ENCODE results near the gene TCN2.
"Not testable (repeated sequence)": the region's sequence is repeated elsewhere in the genome, so short reads cannot be mapped to it uniquely, and the experiment has no call there.

TCN2 gene

GRCh38 chr22:30606455-30607299, at the start of gene TCN2:
Gene TCN2, plus strand, starts transcription at chr22:30607174. Its CDS starts 158 bp downstream, at chr22:30607332.
- no peak for FAIRE-seq
- peak; percentile 48 for DNase-seq (ENCODE audit: insufficient read length, low spot score)

GRCh38 chr22:30557243-30557642, 49.7 kb upstream of the TCN2 start:
- DNase-seq (ENCODE audit: insufficient read length, low spot score) = no peak
- no peak for FAIRE-seq

- DNase-seq (ENCODE audit: insufficient read length, low spot score) (no peak), FAIRE-seq (no peak)
Measured at GRCh38 chr22:30559889-30560288, 47.1 kb upstream of the TCN2 start.

GRCh38 chr22:30560643-30561202, 46.3 kb upstream of the TCN2 start:
- FAIRE-seq; DNase-seq (ENCODE audit: insufficient read length, low spot score): not testable (repeated sequence)

- no peak for FAIRE-seq
- DNase-seq (ENCODE audit: insufficient read length, low spot score) = no peak
Measured at GRCh38 chr22:30561402-30562189, 45.4 kb upstream of the TCN2 start.

GRCh38 chr22:30562366-30562765, 44.6 kb upstream of the TCN2 start:
- FAIRE-seq (no peak), DNase-seq (ENCODE audit: insufficient read length, low spot score) (peak; percentile 20)

GRCh38 chr22:30564045-30564760, 42.8 kb upstream of the TCN2 start:
- FAIRE-seq = peak; percentile 13

GRCh38 chr22:30564761-30565119, 42.2 kb upstream of the TCN2 start:
- FAIRE-seq (no peak), DNase-seq (ENCODE audit: insufficient read length, low spot score) (no peak)

More at GRCh38 chr22:30564045-30564760, 42.8 kb upstream of the TCN2 start:
- no peak for DNase-seq (ENCODE audit: insufficient read length, low spot score)

- FAIRE-seq (no peak), DNase-seq (ENCODE audit: insufficient read length, low spot score) (no peak)
Measured at GRCh38 chr22:30565341-30565740, 41.6 kb upstream of the TCN2 start.

- DNase-seq (ENCODE audit: insufficient read length, low spot score) (no peak), FAIRE-seq (no peak)
Measured at GRCh38 chr22:30566125-30566524, 40.8 kb upstream of the TCN2 start.

- not testable (repeated sequence) for DNase-seq (ENCODE audit: insufficient read length, low spot score); FAIRE-seq
Measured at GRCh38 chr22:30567277-30567676, 39.7 kb upstream of the TCN2 start.

GRCh38 chr22:30568137-30568805, 38.7 kb upstream of the TCN2 start:
- no peak for FAIRE-seq

GRCh38 chr22:30569674-30570202, 37.2 kb upstream of the TCN2 start:
- no peak for DNase-seq (ENCODE audit: insufficient read length, low spot score)
- FAIRE-seq = no peak

More at GRCh38 chr22:30568137-30568805, 38.7 kb upstream of the TCN2 start:
- DNase-seq (ENCODE audit: insufficient read length, low spot score) = no peak

- no peak for DNase-seq (ENCODE audit: insufficient read length, low spot score)
Measured at GRCh38 chr22:30572210-30572609, 34.8 kb upstream of the TCN2 start.

GRCh38 chr22:30572840-30573593, 34.0 kb upstream of the TCN2 start:
- FAIRE-seq = no peak

More at GRCh38 chr22:30572210-30572609, 34.8 kb upstream of the TCN2 start:
- FAIRE-seq = no peak

GRCh38 chr22:30573594-30574094, 33.3 kb upstream of the TCN2 start:
- DNase-seq (ENCODE audit: insufficient read length, low spot score) = no peak
- no peak for FAIRE-seq

More at GRCh38 chr22:30572840-30573593, 34.0 kb upstream of the TCN2 start:
- no peak for DNase-seq (ENCODE audit: insufficient read length, low spot score)

GRCh38 chr22:30574095-30574981, 32.6 kb upstream of the TCN2 start, which contains the start of gene GAL3ST1:
Gene GAL3ST1, minus strand, starts transcription at chr22:30574665. Its CDS starts 17,273 bp downstream, at chr22:30557392.
- DNase-seq (ENCODE audit: insufficient read length, low spot score) (no peak), FAIRE-seq (no peak)

Data from HTR-8/SVneo (cell line).